GM12878 (cell line): ENCODE measurements around the gene RSF1. TPM values are rescaled to one million over a fixed set of nuclear protein-coding genes. Genes with fewer than 3 reads are reported as not detected.

Source experiments
- CUX1 ChIP-seq: IDR thresholded peaks from 2 replicates; pipeline ENCODE4 v1.6.1; 2012; ENCODE audit warnings: improper control_type of control experiment, low read depth, low read length; ENCODE audit not compliant: insufficient replicate concordance
- EP300 ChIP-seq, 2 experiments: fragments of 150-350 bp in 1 of 2; IDR thresholded peaks; 2 replicates each; pipeline ENCODE4 v1.6.1; 2011 to 2012; ENCODE audit warnings: low read depth in 2 of 2, low read length in 2 of 2, borderline replicate concordance in 1 of 2, improper control_type of control experiment in 1 of 2, inconsistent platforms in 1 of 2; ENCODE audit not compliant: control insufficient read depth in 1 of 2
- ESRRA ChIP-seq: IDR thresholded peaks from 2 replicates; pipeline ENCODE4 v1.6.1; 2012; ENCODE audit warnings: mild to moderate bottlenecking, low read length, improper control_type of control experiment
- EZH2 ChIP-seq: IDR thresholded peaks from 2 replicates; pipeline ENCODE4 v1.6.1; 2012; ENCODE audit warnings: low read depth, mild to moderate bottlenecking, control low read depth, inconsistent platforms, low read length, borderline replicate concordance; ENCODE audit not compliant: control insufficient read depth
- GABPA ChIP-seq: IDR thresholded peaks from 2 replicates; pipeline ENCODE4 v1.6.1; 2014; ENCODE audit warnings: antibody characterized with exemption, low read depth, mild to moderate bottlenecking, inconsistent platforms
- HDAC6 ChIP-seq: fragments of 200-600 bp; sonication (generic); IDR thresholded peaks from one replicate; pipeline ENCODE4 v1.8.0; 2017; ENCODE audit warnings: antibody characterized with exemption; ENCODE audit not compliant: unreplicated experiment
- IKZF1 ChIP-seq: fragments of 450-650 bp; conservative IDR thresholded peaks from 2 replicates; pipeline ENCODE4 v1.6.1; 2017; ENCODE audit warnings: antibody characterized with exemption, mild to moderate bottlenecking
- KAT2A ChIP-seq: conservative IDR thresholded peaks from 2 replicates; pipeline ENCODE4 v1.6.1; 2011; ENCODE audit warnings: low read depth, low read length; ENCODE audit not compliant: control insufficient read depth
- KLF5 ChIP-seq: fragments of 450-650 bp; IDR thresholded peaks from 2 replicates; pipeline ENCODE4 v1.6.1; 2014; ENCODE audit warnings: mild to moderate bottlenecking; ENCODE audit not compliant: partially characterized antibody
- MXI1 ChIP-seq: fragments of 150-350 bp; IDR thresholded peaks from 2 replicates; pipeline ENCODE4 v1.6.1; 2011; ENCODE audit warnings: low read depth, mild to moderate bottlenecking, inconsistent platforms, low read length, improper control_type of control experiment
- NR2C1 ChIP-seq: fragments of 450-650 bp; IDR thresholded peaks from 2 replicates; pipeline ENCODE4 v1.6.1; 2017; ENCODE audit warnings: antibody characterized with exemption, mild to moderate bottlenecking, moderate library complexity
- POLR2A ChIP-seq: IDR thresholded peaks from 2 replicates; pipeline ENCODE4 v1.6.1; 2011; ENCODE audit warnings: low read depth, mild to moderate bottlenecking, low read length
- POLR2AphosphoS2 ChIP-seq: IDR thresholded peaks from 2 replicates; pipeline ENCODE4 v1.6.1; 2011; ENCODE audit warnings: low read depth, mild to moderate bottlenecking, low read length, improper control_type of control experiment, moderate library complexity
- PRDM15 ChIP-seq: fragments of 450-650 bp; formaldehyde crosslinking; IDR thresholded peaks from 2 replicates; pipeline ENCODE4 v1.4.0; 2020; ENCODE audit warnings: mild to moderate bottlenecking, moderate library complexity
- SMAD5 ChIP-seq: IDR thresholded peaks from 2 replicates; pipeline ENCODE4 v1.6.1; 2016; ENCODE audit warnings: antibody characterized with exemption, low read depth
- TARDBP ChIP-seq: IDR thresholded peaks from 2 replicates; pipeline ENCODE4 v1.6.1; 2016; ENCODE audit warnings: borderline replicate concordance
- TCF12 ChIP-seq: IDR thresholded peaks from 2 replicates; pipeline ENCODE4 v1.6.1; 2011; ENCODE audit warnings: low read depth, mild to moderate bottlenecking, low read length
- YY1 ChIP-seq: IDR thresholded peaks from 2 replicates; pipeline ENCODE4 v1.6.1; 2011; ENCODE audit warnings: low read depth, mild to moderate bottlenecking, low read length
- polyA plus RNA-seq, 11 experiments: library from polyadenylated mRNA; depleted of rRNA in 4 of 11; unstranded in 6 of 11; stranded (reverse) in 5 of 11; fragments of >200 nt; fragmentation: Nextera tagmentation in 4 of 11; fragmentation: Illumina TruSeq in 1 of 11; extraction: Ambion mirVana in 4 of 11; extraction: Trizol in 1 of 11; gene quantifications; 1 replicate in 1 of 11; 2 replicates in 10 of 11; pipeline versions ENCODE4 v1.2.1 to v1.2.3, GENCODE V29; 2011 to 2016; ENCODE audit warnings: inconsistent platforms in 2 of 11, missing spikeins in 2 of 11, low read depth in 1 of 11
- total RNA-seq, 4 experiments: library from RNA; depleted of rRNA in 3 of 4; stranded (reverse); fragments of >200 nt in 3 of 4; fragmentation: Illumina TruSeq in 1 of 4; extraction: Trizol in 1 of 4; gene quantifications; 2 replicates each; pipeline versions ENCODE4 v1.2.1 to v1.2.3, GENCODE V29; 2013 to 2021
- TF ChIP-seq, protein P1 (sequence below): fragments of 450-650 bp; IDR thresholded peaks from 2 replicates; pipeline ENCODE4 v1.6.1; 2017; ENCODE audit warnings: mild to moderate bottlenecking

RSF1 gene
- total and polyA plus RNA-seq, 10 of the 15 experiments (the other 5 are each of a cell fraction or from before 2014, with no cell fraction given): 9.0 to 45.3 (median 30.0) TPM

DNA sequence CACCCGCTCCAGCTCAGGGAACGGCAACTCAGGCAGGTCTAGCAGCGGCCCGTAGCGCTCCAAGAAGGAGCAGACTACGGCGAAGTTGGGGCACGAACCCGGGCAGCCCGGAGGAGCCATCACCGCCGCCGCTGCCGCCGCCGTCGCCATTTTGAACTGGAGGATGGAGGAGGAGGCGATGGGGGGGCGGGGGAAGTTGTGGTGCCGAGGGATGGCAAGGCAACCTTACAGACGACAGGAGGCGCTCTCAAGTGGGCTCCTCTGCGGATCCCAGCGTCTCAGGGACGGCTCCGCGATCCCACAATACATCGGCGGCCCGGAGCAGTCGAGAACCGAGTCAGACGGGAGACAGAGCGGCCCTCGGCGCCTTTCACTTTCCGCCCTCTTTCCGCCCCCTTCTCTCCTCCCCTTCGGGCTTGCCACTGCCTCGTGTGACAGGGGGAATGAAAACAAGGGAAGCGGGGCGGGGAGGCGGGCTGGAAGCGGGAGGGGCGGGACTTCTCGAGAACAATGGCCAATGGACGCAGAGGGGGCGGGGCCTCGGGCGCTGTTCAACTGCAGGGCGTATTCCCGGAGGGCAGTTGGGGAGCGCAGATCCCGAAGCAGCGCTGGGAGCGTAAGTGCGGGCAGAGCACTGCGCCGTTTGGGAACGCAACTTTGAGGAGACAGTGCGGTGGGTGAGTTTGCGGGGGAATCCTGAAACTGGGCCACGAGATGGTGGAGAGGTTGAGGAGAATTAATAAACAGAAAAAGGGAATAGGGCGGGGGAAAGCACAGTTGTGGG is at the start of gene RSF1, which contains the start of gene AAMDC (continued):
- TF ChIP-seq TCF12: peak; percentile 56; the same call in 1 of the 2 replicates
- no peak for TF ChIP-seq KAT2A
- peak in 1 of 2 experiments; percentile 15; a peak in 1 of 4 replicates for TF ChIP-seq EP300 (IDR thresholded peaks at IDR 0.05; ENCODE audit: borderline replicate concordance in 1 of 2, control insufficient read depth in 1 of 2, low read depth in 2 of 2, low read length in 2 of 2)
- no peak for TF ChIP-seq PRDM15 (CRISPR knock-in tag)
- TF ChIP-seq IKZF1: peak; percentile 84
- TF ChIP-seq POLR2AphosphoS2: no peak; the same call in 1 of the 2 replicates
- TF ChIP-seq KLF5: no peak
- TF ChIP-seq CUX1: peak; percentile 75
- TF ChIP-seq MXI1: peak; percentile 90
- 0 out of 2 replicates have a peak, but pooled peaks have one; percentile 49 for TF ChIP-seq TARDBP
- no peak for TF ChIP-seq EZH2
- 0 out of 2 replicates have a peak, but pooled peaks have one; percentile 59 for TF ChIP-seq SMAD5
- TF ChIP-seq POLR2A: peak; percentile 82
- TF ChIP-seq YY1: peak; percentile 98
- no peak; the same call in none of the 2 replicates for TF ChIP-seq NR2C1
- TF ChIP-seq GABPA: peak; percentile 63
- TF ChIP-seq ESRRA: no peak; the same call in 1 of the 2 replicates
- TF ChIP-seq, protein P1, sequence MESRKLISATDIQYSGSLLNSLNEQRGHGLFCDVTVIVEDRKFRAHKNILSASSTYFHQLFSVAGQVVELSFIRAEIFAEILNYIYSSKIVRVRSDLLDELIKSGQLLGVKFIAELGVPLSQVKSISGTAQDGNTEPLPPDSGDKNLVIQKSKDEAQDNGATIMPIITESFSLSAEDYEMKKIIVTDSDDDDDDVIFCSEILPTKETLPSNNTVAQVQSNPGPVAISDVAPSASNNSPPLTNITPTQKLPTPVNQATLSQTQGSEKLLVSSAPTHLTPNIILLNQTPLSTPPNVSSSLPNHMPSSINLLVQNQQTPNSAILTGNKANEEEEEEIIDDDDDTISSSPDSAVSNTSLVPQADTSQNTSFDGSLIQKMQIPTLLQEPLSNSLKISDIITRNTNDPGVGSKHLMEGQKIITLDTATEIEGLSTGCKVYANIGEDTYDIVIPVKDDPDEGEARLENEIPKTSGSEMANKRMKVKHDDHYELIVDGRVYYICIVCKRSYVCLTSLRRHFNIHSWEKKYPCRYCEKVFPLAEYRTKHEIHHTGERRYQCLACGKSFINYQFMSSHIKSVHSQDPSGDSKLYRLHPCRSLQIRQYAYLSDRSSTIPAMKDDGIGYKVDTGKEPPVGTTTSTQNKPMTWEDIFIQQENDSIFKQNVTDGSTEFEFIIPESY: no peak; the same call in 1 of the 2 replicates
- TF ChIP-seq HDAC6: no peak
